ENCODE results near the gene ALDH1A1. TPM values are rescaled to one million over a fixed set of nuclear protein-coding genes. Genes with fewer than 3 reads are reported as not detected.

The ALDH1A1 gene
- total RNA-seq, 1 donor from 2014 or later, result 212 TPM

GRCh38 chr9:72960446-72960845 is 7.6 kb upstream of the ALDH1A1 start:
- DNase-seq, result no peak
- Histone ChIP-seq H3K4me3 (no peak overlapping the region), H3K4me1 (no peaks in the 10 kb centered on the region), H3K27ac (no peak overlapping the region), H3K9me3 (no peaks in the 10 kb centered on the region), H3K27me3 (no peaks in the 10 kb centered on the region), H3K36me3 (no peaks in the 10 kb centered on the region)
- intact Hi-C loops (cut with DNase I), result no loop called here
- ATAC-seq, result peak; percentile 76
- TF ChIP-seq, protein P1, sequence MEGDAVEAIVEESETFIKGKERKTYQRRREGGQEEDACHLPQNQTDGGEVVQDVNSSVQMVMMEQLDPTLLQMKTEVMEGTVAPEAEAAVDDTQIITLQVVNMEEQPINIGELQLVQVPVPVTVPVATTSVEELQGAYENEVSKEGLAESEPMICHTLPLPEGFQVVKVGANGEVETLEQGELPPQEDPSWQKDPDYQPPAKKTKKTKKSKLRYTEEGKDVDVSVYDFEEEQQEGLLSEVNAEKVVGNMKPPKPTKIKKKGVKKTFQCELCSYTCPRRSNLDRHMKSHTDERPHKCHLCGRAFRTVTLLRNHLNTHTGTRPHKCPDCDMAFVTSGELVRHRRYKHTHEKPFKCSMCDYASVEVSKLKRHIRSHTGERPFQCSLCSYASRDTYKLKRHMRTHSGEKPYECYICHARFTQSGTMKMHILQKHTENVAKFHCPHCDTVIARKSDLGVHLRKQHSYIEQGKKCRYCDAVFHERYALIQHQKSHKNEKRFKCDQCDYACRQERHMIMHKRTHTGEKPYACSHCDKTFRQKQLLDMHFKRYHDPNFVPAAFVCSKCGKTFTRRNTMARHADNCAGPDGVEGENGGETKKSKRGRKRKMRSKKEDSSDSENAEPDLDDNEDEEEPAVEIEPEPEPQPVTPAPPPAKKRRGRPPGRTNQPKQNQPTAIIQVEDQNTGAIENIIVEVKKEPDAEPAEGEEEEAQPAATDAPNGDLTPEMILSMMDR (IDR thresholded peaks at IDR 0.05), result peak; percentile 9

DNA sequence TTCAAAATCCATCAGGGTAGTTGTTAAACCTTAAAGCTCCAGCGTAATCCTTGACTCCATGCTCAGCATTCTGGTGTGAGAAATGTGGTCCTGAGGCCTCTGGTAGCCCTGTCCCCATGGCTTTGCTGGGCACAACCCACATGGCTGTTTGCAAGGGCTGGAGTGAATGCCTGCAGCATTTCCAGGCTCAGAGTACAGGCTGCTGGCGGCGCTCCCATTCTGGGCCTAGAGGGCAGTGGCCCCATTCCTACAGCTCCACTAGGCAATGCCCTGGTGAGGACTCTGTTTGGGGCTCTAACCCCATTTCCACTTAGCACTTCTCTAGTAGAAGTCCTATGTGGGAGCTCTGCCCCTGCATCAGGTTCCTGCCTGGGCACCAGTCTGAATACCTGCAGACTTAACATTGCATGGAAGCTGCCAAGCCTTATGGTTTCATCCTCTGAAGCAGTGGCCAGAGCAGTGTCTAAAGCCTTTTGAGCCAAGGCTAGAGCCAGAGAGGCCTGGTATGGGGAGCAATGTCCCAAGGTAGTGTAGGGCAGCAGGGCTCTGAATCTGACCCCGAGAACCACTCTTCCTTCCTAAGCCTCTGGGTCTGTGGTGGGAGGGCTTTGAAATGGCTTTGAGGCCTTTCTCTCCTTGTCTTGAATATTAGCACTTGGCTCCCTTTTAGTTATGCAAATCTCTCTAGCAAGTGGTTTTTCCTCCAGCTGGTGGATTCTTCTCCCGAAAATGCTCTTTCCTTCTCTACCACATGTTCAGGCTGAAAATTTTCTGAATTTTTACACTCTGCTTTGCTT is 5.8 kb upstream of the ALDH1A1 start:
- no peaks in the 10 kb centered on the region for H3K27me3 ChIP-seq
- ATAC-seq, result peak; percentile 10
- TF ChIP-seq, protein P1 (IDR thresholded peaks at IDR 0.05), result no peak

GRCh38 chr9:72955571-72955970 is 2.7 kb upstream of the ALDH1A1 start:
- Histone ChIP-seq H3K36me3 (no peaks in the 10 kb centered on the region), H3K9me3 (no peaks in the 10 kb centered on the region), H3K4me1 (peaks cover 14% of the 10 kb centered on the region), H3K4me3 (no peak overlapping the region), H3K27ac (no peak overlapping the region), H3K27me3 (no peaks in the 10 kb centered on the region)
- TF ChIP-seq, protein P1 (IDR thresholded peaks at IDR 0.05), result no peak
- ATAC-seq (no peak), DNase-seq (no peak)
- intact Hi-C loops (cut with DNase I), result no loop called here

More for the DNA sequence above, 5.8 kb upstream of the ALDH1A1 start:
- no peak overlapping the region for H3K4me3 ChIP-seq
- peaks cover 10% of the 10 kb centered on the region for H3K4me1 ChIP-seq
- no peak overlapping the region for H3K27ac ChIP-seq
- H3K9me3 ChIP-seq, result no peaks in the 10 kb centered on the region
- no peaks in the 10 kb centered on the region for H3K36me3 ChIP-seq
- intact Hi-C loops (cut with DNase I), result no loop called here
- no peak for DNase-seq

DNA sequence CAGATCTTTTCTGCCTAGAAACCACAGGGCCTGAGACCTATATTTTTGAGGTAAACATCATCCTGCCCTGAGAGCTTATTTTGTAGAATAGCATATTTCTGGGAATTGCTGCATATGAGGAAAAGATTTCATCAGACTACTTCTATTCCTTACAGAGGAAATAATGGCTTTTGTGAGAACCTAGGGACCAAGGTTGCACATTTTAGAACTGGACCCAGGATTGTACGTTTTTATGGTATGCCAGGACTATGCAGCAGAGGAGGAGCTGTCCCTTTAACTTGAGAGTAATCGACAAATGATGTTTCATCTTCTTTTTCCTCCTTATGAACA is 2.2 kb upstream of the ALDH1A1 start:
- Histone ChIP-seq H3K4me1 (peaks cover 14% of the 10 kb centered on the region), H3K36me3 (no peaks in the 10 kb centered on the region), H3K4me3 (no peak overlapping the region), H3K9me3 (no peaks in the 10 kb centered on the region), H3K27ac (peak overlapping the region; percentile 8), H3K27me3 (no peaks in the 10 kb centered on the region)
- intact Hi-C loops (cut with DNase I), result no loop called here
- DNase-seq, result no peak
- no peak for ATAC-seq
- TF ChIP-seq, protein P1 (IDR thresholded peaks at IDR 0.05), result no peak

DNA sequence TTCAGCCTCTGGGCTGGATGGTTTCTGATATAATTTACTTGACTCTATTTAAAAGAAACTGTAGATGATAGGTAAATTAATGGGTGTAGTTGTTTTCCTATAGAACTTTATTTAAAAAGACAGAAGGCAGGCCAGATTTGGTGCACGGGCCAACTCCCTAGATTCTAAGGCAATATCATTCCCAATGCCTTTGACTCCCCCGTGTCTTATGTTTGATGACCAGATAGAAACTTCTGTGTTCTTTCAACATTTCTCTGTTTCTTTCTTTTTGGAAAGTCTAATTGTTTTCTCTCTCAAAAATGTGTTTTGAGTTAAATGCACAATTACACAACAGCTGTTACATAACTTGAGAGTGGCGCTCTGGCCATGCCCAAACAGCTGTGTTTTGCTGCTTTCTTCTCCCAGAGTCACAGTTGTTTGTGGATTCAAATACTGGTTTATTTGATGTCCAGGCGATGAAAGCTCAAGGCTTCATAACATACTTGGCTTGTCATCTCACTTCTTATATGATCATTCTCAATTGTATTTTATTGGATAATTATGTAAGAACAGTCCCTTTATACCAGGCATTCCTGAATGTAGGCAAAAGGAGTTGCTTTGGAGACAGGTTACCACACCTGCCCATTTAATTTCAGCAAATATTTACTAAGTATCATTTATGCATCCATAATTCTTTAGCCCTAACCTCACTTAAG is 1.7 kb upstream of the ALDH1A1 start:
- no peak for ATAC-seq
- Histone ChIP-seq H3K4me1 (peaks cover 14% of the 10 kb centered on the region), H3K36me3 (no peaks in the 10 kb centered on the region), H3K27ac (peak overlapping the region; percentile 79), H3K9me3 (no peaks in the 10 kb centered on the region), H3K27me3 (no peaks in the 10 kb centered on the region), H3K4me3 (no peak overlapping the region)
- TF ChIP-seq, protein P1 (IDR thresholded peaks at IDR 0.05), result no peak
- intact Hi-C loops (cut with DNase I), result no loop called here
- no peak for DNase-seq

Measured in upper lobe of right lung (tissue), 1 donor.